ENCODE results near the gene ADAMTS17. TPM values are rescaled to one million over a fixed set of nuclear protein-coding genes. Genes with fewer than 3 reads are reported as not detected.

The ADAMTS17 gene
- total RNA-seq, 1 experiment from 2014 or later, result 1.8 TPM

GRCh38 chr15:100020614-100021013 lies 321.2 kb downstream of the ADAMTS17 start (continued):
- TF ChIP-seq, protein P1, sequence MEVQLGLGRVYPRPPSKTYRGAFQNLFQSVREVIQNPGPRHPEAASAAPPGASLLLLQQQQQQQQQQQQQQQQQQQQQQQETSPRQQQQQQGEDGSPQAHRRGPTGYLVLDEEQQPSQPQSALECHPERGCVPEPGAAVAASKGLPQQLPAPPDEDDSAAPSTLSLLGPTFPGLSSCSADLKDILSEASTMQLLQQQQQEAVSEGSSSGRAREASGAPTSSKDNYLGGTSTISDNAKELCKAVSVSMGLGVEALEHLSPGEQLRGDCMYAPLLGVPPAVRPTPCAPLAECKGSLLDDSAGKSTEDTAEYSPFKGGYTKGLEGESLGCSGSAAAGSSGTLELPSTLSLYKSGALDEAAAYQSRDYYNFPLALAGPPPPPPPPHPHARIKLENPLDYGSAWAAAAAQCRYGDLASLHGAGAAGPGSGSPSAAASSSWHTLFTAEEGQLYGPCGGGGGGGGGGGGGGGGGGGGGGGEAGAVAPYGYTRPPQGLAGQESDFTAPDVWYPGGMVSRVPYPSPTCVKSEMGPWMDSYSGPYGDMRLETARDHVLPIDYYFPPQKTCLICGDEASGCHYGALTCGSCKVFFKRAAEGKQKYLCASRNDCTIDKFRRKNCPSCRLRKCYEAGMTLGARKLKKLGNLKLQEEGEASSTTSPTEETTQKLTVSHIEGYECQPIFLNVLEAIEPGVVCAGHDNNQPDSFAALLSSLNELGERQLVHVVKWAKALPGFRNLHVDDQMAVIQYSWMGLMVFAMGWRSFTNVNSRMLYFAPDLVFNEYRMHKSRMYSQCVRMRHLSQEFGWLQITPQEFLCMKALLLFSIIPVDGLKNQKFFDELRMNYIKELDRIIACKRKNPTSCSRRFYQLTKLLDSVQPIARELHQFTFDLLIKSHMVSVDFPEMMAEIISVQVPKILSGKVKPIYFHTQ (CRISPR knock-in tag; IDR thresholded peaks at IDR 0.05), result no peak
- TF ChIP-seq ZNF396 (CRISPR knock-in tag; IDR thresholded peaks at IDR 0.05; ENCODE audit: borderline replicate concordance), result no peak

GRCh38 chr15:100020189-100020588 lies 321.6 kb downstream of the ADAMTS17 start:
- no peak overlapping the region for H3K27ac Mint-ChIP-seq
- ChIA-PET POLR2A (interaction anchor here (1.0 to 1.3 kb wide), 2 partner anchors 12 to 34 kb away, joined by 3 to 4 read pairs; no protein-coding TSS in a partner anchor), CTCF (interaction anchor here (0.7 to 1.6 kb wide), 4 partner anchors 36 to 318 kb away, joined by 3 to 8 read pairs (median 4); no protein-coding TSS in a partner anchor)
- ATAC-seq (peak; percentile 98), DNase-seq (ENCODE audit: low spot score) (peak; percentile 61)
- peaks cover 7% of the 10 kb centered on the region for H3K36me3 Mint-ChIP-seq
- no peak overlapping the region for H3K4me3 Mint-ChIP-seq
- H3K4me1 Mint-ChIP-seq, result peaks cover 15% of the 10 kb centered on the region
- H3K9me3 Mint-ChIP-seq, result peaks cover 13% of the 10 kb centered on the region
- H3K27me3 Mint-ChIP-seq (ENCODE audit: low read depth), result no peaks in the 10 kb centered on the region
- no peak for TF ChIP-seq CREM (CRISPR knock-in tag; IDR thresholded peaks at IDR 0.05)
- no peak for TF ChIP-seq ATF1 (CRISPR knock-in tag; IDR thresholded peaks at IDR 0.05)
- no peak for TF ChIP-seq ZNF121 (CRISPR knock-in tag; IDR thresholded peaks at IDR 0.05)
- TF ChIP-seq TEAD4 (CRISPR knock-in tag; IDR thresholded peaks at IDR 0.05), result no peak
- TF ChIP-seq SMAD3 (CRISPR knock-in tag; IDR thresholded peaks at IDR 0.05; ENCODE audit: borderline replicate concordance), result no peak

- H3K27ac Mint-ChIP-seq, result peak overlapping the region; percentile 51; the same call in 1 of the 2 replicates
- no peak overlapping the region for H3K4me3 Mint-ChIP-seq
- DNase-seq (ENCODE audit: low spot score) (no peak), ATAC-seq (no peak)
- H3K9me3 Mint-ChIP-seq, result peaks cover 13% of the 10 kb centered on the region
- no peaks in the 10 kb centered on the region for H3K27me3 Mint-ChIP-seq (ENCODE audit: low read depth)
- TF ChIP-seq SMAD4 (CRISPR knock-in tag; IDR thresholded peaks at IDR 0.05) (no peak), CTCF (IDR thresholded peaks at IDR 0.05) (no peak), RELA (CRISPR knock-in tag; IDR thresholded peaks at IDR 0.05; ENCODE audit: borderline replicate concordance) (no peak), JAZF1 (CRISPR knock-in tag; IDR thresholded peaks at IDR 0.05) (no peak), ELF4 (CRISPR knock-in tag; IDR thresholded peaks at IDR 0.05; ENCODE audit: low read depth) (no peak), CREM (CRISPR knock-in tag; IDR thresholded peaks at IDR 0.05) (no peak), USF1 (CRISPR knock-in tag; IDR thresholded peaks at IDR 0.05) (no peak), MXD4 (CRISPR knock-in tag; IDR thresholded peaks at IDR 0.05; ENCODE audit: borderline replicate concordance) (no peak), ETV6 (CRISPR knock-in tag; IDR thresholded peaks at IDR 0.05) (no peak), ZNF512 (CRISPR knock-in tag; IDR thresholded peaks at IDR 0.05; ENCODE audit: borderline replicate concordance) (no peak)
- TF ChIP-seq, protein P2, sequence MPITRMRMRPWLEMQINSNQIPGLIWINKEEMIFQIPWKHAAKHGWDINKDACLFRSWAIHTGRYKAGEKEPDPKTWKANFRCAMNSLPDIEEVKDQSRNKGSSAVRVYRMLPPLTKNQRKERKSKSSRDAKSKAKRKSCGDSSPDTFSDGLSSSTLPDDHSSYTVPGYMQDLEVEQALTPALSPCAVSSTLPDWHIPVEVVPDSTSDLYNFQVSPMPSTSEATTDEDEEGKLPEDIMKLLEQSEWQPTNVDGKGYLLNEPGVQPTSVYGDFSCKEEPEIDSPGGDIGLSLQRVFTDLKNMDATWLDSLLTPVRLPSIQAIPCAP (CRISPR knock-in tag; IDR thresholded peaks at IDR 0.05), result no peak
- ChIA-PET CTCF (interaction anchor here (0.9 to 1.6 kb wide), 2 partner anchors 36 to 319 kb away, joined by 4 to 5 read pairs; no protein-coding TSS in a partner anchor), POLR2A (interaction anchor here (1.0 kb wide), 1 partner anchor 35 kb away, joined by 3 read pairs; no protein-coding TSS in a partner anchor)
- peaks cover 7% of the 10 kb centered on the region for H3K36me3 Mint-ChIP-seq
- peaks cover 15% of the 10 kb centered on the region for H3K4me1 Mint-ChIP-seq
Observed at GRCh38 chr15:100019601-100020000, 322.2 kb downstream of the ADAMTS17 start.
